ENCODE data around the gene CDS2.

DNA sequence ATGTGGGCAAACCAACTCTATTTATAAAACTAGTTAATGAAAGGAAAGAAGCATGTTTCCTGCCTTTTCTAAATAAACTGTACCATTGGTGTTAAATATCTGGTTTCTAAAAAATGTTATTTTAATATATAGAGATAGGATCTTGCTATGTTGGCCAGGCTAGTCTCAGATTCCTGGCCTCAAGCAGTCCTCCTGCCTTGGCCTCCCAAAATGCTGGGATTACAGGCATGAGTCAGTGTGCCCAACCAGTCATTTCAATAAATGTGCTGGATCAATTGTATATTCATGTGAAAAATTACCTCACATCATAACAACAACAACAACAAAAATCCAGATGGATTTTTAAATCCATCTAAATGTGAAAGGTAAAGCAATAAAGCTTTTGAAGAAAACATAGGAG is 80.3 kb downstream of the CDS2 start:
- TF ChIP-seq, protein P1, sequence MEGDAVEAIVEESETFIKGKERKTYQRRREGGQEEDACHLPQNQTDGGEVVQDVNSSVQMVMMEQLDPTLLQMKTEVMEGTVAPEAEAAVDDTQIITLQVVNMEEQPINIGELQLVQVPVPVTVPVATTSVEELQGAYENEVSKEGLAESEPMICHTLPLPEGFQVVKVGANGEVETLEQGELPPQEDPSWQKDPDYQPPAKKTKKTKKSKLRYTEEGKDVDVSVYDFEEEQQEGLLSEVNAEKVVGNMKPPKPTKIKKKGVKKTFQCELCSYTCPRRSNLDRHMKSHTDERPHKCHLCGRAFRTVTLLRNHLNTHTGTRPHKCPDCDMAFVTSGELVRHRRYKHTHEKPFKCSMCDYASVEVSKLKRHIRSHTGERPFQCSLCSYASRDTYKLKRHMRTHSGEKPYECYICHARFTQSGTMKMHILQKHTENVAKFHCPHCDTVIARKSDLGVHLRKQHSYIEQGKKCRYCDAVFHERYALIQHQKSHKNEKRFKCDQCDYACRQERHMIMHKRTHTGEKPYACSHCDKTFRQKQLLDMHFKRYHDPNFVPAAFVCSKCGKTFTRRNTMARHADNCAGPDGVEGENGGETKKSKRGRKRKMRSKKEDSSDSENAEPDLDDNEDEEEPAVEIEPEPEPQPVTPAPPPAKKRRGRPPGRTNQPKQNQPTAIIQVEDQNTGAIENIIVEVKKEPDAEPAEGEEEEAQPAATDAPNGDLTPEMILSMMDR (IDR thresholded peaks at IDR 0.05 in 2 of 3, conservative IDR thresholded peaks at IDR 0.05 in 1 of 3; ENCODE audit: borderline replicate concordance in 1 of 3, insufficient read depth in 1 of 3, low read depth in 2 of 3, low read length in 2 of 3), result no peak
- TF ChIP-seq POLR2AphosphoS5 (IDR thresholded peaks at IDR 0.05; ENCODE audit: low read depth, low read length), result no peak
- no peak for TF ChIP-seq POLR2A (IDR thresholded peaks at IDR 0.05; ENCODE audit: borderline replicate concordance, extremely low read depth, insufficient read depth, insufficient read length)
- TF ChIP-seq, protein P2, sequence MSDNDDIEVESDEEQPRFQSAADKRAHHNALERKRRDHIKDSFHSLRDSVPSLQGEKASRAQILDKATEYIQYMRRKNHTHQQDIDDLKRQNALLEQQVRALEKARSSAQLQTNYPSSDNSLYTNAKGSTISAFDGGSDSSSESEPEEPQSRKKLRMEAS (IDR thresholded peaks at IDR 0.05), result no peak
- TF ChIP-seq EZH2 (IDR thresholded peaks at IDR 0.05), result no peak
- TF ChIP-seq ELF1 (IDR thresholded peaks at IDR 0.05; ENCODE audit: borderline replicate concordance, low read depth), result no peak
- no peak for TF ChIP-seq FOSL1 (IDR thresholded peaks at IDR 0.05; ENCODE audit: low read depth)
- TF ChIP-seq TCF7L2 (IDR thresholded peaks at IDR 0.05; ENCODE audit: borderline replicate concordance, extremely low read depth, insufficient read depth, insufficient read length), result no peak
- TF ChIP-seq, protein P3, sequence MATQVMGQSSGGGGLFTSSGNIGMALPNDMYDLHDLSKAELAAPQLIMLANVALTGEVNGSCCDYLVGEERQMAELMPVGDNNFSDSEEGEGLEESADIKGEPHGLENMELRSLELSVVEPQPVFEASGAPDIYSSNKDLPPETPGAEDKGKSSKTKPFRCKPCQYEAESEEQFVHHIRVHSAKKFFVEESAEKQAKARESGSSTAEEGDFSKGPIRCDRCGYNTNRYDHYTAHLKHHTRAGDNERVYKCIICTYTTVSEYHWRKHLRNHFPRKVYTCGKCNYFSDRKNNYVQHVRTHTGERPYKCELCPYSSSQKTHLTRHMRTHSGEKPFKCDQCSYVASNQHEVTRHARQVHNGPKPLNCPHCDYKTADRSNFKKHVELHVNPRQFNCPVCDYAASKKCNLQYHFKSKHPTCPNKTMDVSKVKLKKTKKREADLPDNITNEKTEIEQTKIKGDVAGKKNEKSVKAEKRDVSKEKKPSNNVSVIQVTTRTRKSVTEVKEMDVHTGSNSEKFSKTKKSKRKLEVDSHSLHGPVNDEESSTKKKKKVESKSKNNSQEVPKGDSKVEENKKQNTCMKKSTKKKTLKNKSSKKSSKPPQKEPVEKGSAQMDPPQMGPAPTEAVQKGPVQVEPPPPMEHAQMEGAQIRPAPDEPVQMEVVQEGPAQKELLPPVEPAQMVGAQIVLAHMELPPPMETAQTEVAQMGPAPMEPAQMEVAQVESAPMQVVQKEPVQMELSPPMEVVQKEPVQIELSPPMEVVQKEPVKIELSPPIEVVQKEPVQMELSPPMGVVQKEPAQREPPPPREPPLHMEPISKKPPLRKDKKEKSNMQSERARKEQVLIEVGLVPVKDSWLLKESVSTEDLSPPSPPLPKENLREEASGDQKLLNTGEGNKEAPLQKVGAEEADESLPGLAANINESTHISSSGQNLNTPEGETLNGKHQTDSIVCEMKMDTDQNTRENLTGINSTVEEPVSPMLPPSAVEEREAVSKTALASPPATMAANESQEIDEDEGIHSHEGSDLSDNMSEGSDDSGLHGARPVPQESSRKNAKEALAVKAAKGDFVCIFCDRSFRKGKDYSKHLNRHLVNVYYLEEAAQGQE (IDR thresholded peaks at IDR 0.05; ENCODE audit: low read depth), result no peak
- TF ChIP-seq EZH2phosphoT487 (IDR thresholded peaks at IDR 0.05; ENCODE audit: borderline replicate concordance), result no peak
- no peak for TF ChIP-seq ZNF274 (IDR thresholded peaks at IDR 0.05; ENCODE audit: low read depth, low read length)
- TF ChIP-seq JUND (IDR thresholded peaks at IDR 0.05), result no peak
